ENCODE data around the gene SLC15A2.

SLC15A2 gene

GRCh38 chr3:121963608-121964007, 69.4 kb downstream of the SLC15A2 start:
- no peak overlapping the region for H3K27ac ChIP-seq (ENCODE audit: low read depth, low read length)
- H3K4me3 ChIP-seq (ENCODE audit: low read depth in 1 of 2, low read length in 2 of 2), result no peak overlapping the region
- no peak overlapping the region for H3K9ac ChIP-seq (ENCODE audit: low read length)
- no peaks in the 10 kb centered on the region for H3K36me3 ChIP-seq (ENCODE audit: insufficient read depth, low read length)
- no peaks in the 10 kb centered on the region for H3K4me1 ChIP-seq (ENCODE audit: insufficient read depth, low read length)
- H3K9me3 ChIP-seq (ENCODE audit: low read length), result no peaks in the 10 kb centered on the region
- no peaks in the 10 kb centered on the region for H3K27me3 ChIP-seq (ENCODE audit: control insufficient read depth in 1 of 2, insufficient read depth in 2 of 2, low read length in 2 of 2)

GRCh38 chr3:121969631-121970030, 75.4 kb downstream of the SLC15A2 start:
- Histone ChIP-seq H3K9me3 (ENCODE audit: low read length) (no peaks in the 10 kb centered on the region), H3K4me3 (ENCODE audit: low read depth in 1 of 2, low read length in 2 of 2) (no peak overlapping the region), H3K4me1 (ENCODE audit: insufficient read depth, low read length) (no peaks in the 10 kb centered on the region), H3K27ac (ENCODE audit: low read depth, low read length) (no peak overlapping the region), H3K36me3 (ENCODE audit: insufficient read depth, low read length) (no peaks in the 10 kb centered on the region), H3K27me3 (ENCODE audit: control insufficient read depth in 1 of 2, insufficient read depth in 2 of 2, low read length in 2 of 2) (no peaks in the 10 kb centered on the region), H3K9ac (ENCODE audit: low read length) (no peak overlapping the region)

GRCh38 chr3:121970047-121970446, 75.8 kb downstream of the SLC15A2 start:
- H3K27me3 ChIP-seq (ENCODE audit: control insufficient read depth in 1 of 2, insufficient read depth in 2 of 2, low read length in 2 of 2), result no peaks in the 10 kb centered on the region
- H3K36me3 ChIP-seq (ENCODE audit: insufficient read depth, low read length), result no peaks in the 10 kb centered on the region
- no peaks in the 10 kb centered on the region for H3K4me1 ChIP-seq (ENCODE audit: insufficient read depth, low read length)
- H3K9ac ChIP-seq (ENCODE audit: low read length), result no peak overlapping the region
- H3K4me3 ChIP-seq (ENCODE audit: low read depth in 1 of 2, low read length in 2 of 2), result no peak overlapping the region
- no peaks in the 10 kb centered on the region for H3K9me3 ChIP-seq (ENCODE audit: low read length)
- H3K27ac ChIP-seq (ENCODE audit: low read depth, low read length), result no peak overlapping the region

- Histone ChIP-seq H3K9ac (ENCODE audit: low read length) (no peak overlapping the region), H3K27me3 (ENCODE audit: control insufficient read depth in 1 of 2, insufficient read depth in 2 of 2, low read length in 2 of 2) (no peaks in the 10 kb centered on the region), H3K36me3 (ENCODE audit: insufficient read depth, low read length) (no peaks in the 10 kb centered on the region), H3K9me3 (ENCODE audit: low read length) (no peaks in the 10 kb centered on the region), H3K4me3 (ENCODE audit: low read depth in 1 of 2, low read length in 2 of 2) (no peak overlapping the region), H3K27ac (ENCODE audit: low read depth, low read length) (no peak overlapping the region), H3K4me1 (ENCODE audit: insufficient read depth, low read length) (no peaks in the 10 kb centered on the region)
These were observed 80.5 kb downstream of the SLC15A2 start for GRCh38 chr3:121974601-121975111.

GRCh38 chr3:121975702-121976302, 81.6 kb downstream of the SLC15A2 start:
- H3K36me3 ChIP-seq (ENCODE audit: insufficient read depth, low read length), result no peaks in the 10 kb centered on the region
- no peaks in the 10 kb centered on the region for H3K4me1 ChIP-seq (ENCODE audit: insufficient read depth, low read length)
- no peak overlapping the region for H3K4me3 ChIP-seq (ENCODE audit: low read depth in 1 of 2, low read length in 2 of 2)
- no peaks in the 10 kb centered on the region for H3K27me3 ChIP-seq (ENCODE audit: control insufficient read depth in 1 of 2, insufficient read depth in 2 of 2, low read length in 2 of 2)
- no peak overlapping the region for H3K27ac ChIP-seq (ENCODE audit: low read depth, low read length)
- H3K9me3 ChIP-seq (ENCODE audit: low read length), result no peaks in the 10 kb centered on the region
- no peak overlapping the region for H3K9ac ChIP-seq (ENCODE audit: low read length)

- H3K9me3 ChIP-seq (ENCODE audit: low read length), result no peaks in the 10 kb centered on the region
- H3K4me3 ChIP-seq (ENCODE audit: low read depth in 1 of 2, low read length in 2 of 2), result no peak overlapping the region
- no peaks in the 10 kb centered on the region for H3K4me1 ChIP-seq (ENCODE audit: insufficient read depth, low read length)
- H3K36me3 ChIP-seq (ENCODE audit: insufficient read depth, low read length), result no peaks in the 10 kb centered on the region
- no peak overlapping the region for H3K27ac ChIP-seq (ENCODE audit: low read depth, low read length)
- no peak overlapping the region for H3K9ac ChIP-seq (ENCODE audit: low read length)
- no peaks in the 10 kb centered on the region for H3K27me3 ChIP-seq (ENCODE audit: control insufficient read depth in 1 of 2, insufficient read depth in 2 of 2, low read length in 2 of 2)
These were observed 82.5 kb downstream of the SLC15A2 start for GRCh38 chr3:121976727-121977126.

- no peaks in the 10 kb centered on the region for H3K36me3 ChIP-seq (ENCODE audit: insufficient read depth, low read length)
- H3K9ac ChIP-seq (ENCODE audit: low read length), result no peak overlapping the region
- H3K4me3 ChIP-seq (ENCODE audit: low read depth in 1 of 2, low read length in 2 of 2), result no peak overlapping the region
- H3K27me3 ChIP-seq (ENCODE audit: control insufficient read depth in 1 of 2, insufficient read depth in 2 of 2, low read length in 2 of 2), result no peaks in the 10 kb centered on the region
- no peak overlapping the region for H3K27ac ChIP-seq (ENCODE audit: low read depth, low read length)
- H3K4me1 ChIP-seq (ENCODE audit: insufficient read depth, low read length), result no peaks in the 10 kb centered on the region
- H3K9me3 ChIP-seq (ENCODE audit: low read length), result no peaks in the 10 kb centered on the region
These were observed 85.0 kb downstream of the SLC15A2 start for GRCh38 chr3:121979246-121979645.

GRCh38 chr3:121979734-121980449, 85.7 kb downstream of the SLC15A2 start:
- H3K9me3 ChIP-seq (ENCODE audit: low read length), result no peaks in the 10 kb centered on the region

GRCh38 chr3:121980450-121980796, 86.2 kb downstream of the SLC15A2 start:
- H3K4me1 ChIP-seq (ENCODE audit: insufficient read depth, low read length), result no peaks in the 10 kb centered on the region
- no peak overlapping the region for H3K9ac ChIP-seq (ENCODE audit: low read length)
- no peaks in the 10 kb centered on the region for H3K27me3 ChIP-seq (ENCODE audit: control insufficient read depth in 1 of 2, insufficient read depth in 2 of 2, low read length in 2 of 2)
- no peaks in the 10 kb centered on the region for H3K36me3 ChIP-seq (ENCODE audit: insufficient read depth, low read length)
- no peaks in the 10 kb centered on the region for H3K9me3 ChIP-seq (ENCODE audit: low read length)
- H3K27ac ChIP-seq (ENCODE audit: low read depth, low read length), result no peak overlapping the region
- no peak overlapping the region for H3K4me3 ChIP-seq (ENCODE audit: low read depth in 1 of 2, low read length in 2 of 2)

More at GRCh38 chr3:121979734-121980449, 85.7 kb downstream of the SLC15A2 start:
- no peak overlapping the region for H3K27ac ChIP-seq (ENCODE audit: low read depth, low read length)
- H3K36me3 ChIP-seq (ENCODE audit: insufficient read depth, low read length), result no peaks in the 10 kb centered on the region
- H3K9ac ChIP-seq (ENCODE audit: low read length), result no peak overlapping the region
- no peaks in the 10 kb centered on the region for H3K27me3 ChIP-seq (ENCODE audit: control insufficient read depth in 1 of 2, insufficient read depth in 2 of 2, low read length in 2 of 2)
- no peaks in the 10 kb centered on the region for H3K4me1 ChIP-seq (ENCODE audit: insufficient read depth, low read length)
- H3K4me3 ChIP-seq (ENCODE audit: low read depth in 1 of 2, low read length in 2 of 2), result no peak overlapping the region

- no peak overlapping the region for H3K27ac ChIP-seq (ENCODE audit: low read depth, low read length)
- no peak overlapping the region for H3K4me3 ChIP-seq (ENCODE audit: low read depth in 1 of 2, low read length in 2 of 2)
- no peaks in the 10 kb centered on the region for H3K9me3 ChIP-seq (ENCODE audit: low read length)
- H3K27me3 ChIP-seq (ENCODE audit: control insufficient read depth in 1 of 2, insufficient read depth in 2 of 2, low read length in 2 of 2), result no peaks in the 10 kb centered on the region
- no peaks in the 10 kb centered on the region for H3K4me1 ChIP-seq (ENCODE audit: insufficient read depth, low read length)
- H3K9ac ChIP-seq (ENCODE audit: low read length), result no peak overlapping the region
- H3K36me3 ChIP-seq (ENCODE audit: insufficient read depth, low read length), result no peaks in the 10 kb centered on the region
These were observed 87.3 kb downstream of the SLC15A2 start for GRCh38 chr3:121981473-121981872.

- no peak overlapping the region for H3K4me3 ChIP-seq (ENCODE audit: low read depth in 1 of 2, low read length in 2 of 2)
- no peaks in the 10 kb centered on the region for H3K4me1 ChIP-seq (ENCODE audit: insufficient read depth, low read length)
- H3K27ac ChIP-seq (ENCODE audit: low read depth, low read length), result no peak overlapping the region
- no peaks in the 10 kb centered on the region for H3K9me3 ChIP-seq (ENCODE audit: low read length)
- H3K9ac ChIP-seq (ENCODE audit: low read length), result no peak overlapping the region
- no peaks in the 10 kb centered on the region for H3K36me3 ChIP-seq (ENCODE audit: insufficient read depth, low read length)
- H3K27me3 ChIP-seq (ENCODE audit: control insufficient read depth in 1 of 2, insufficient read depth in 2 of 2, low read length in 2 of 2), result no peaks in the 10 kb centered on the region
These were observed 91.6 kb downstream of the SLC15A2 start for GRCh38 chr3:121985846-121986245.

GRCh38 chr3:121988146-121988545, 93.9 kb downstream of the SLC15A2 start:
- H3K4me3 ChIP-seq (ENCODE audit: low read depth in 1 of 2, low read length in 2 of 2), result no peak overlapping the region
- H3K36me3 ChIP-seq (ENCODE audit: insufficient read depth, low read length), result no peaks in the 10 kb centered on the region
- H3K9me3 ChIP-seq (ENCODE audit: low read length), result no peaks in the 10 kb centered on the region
- H3K4me1 ChIP-seq (ENCODE audit: insufficient read depth, low read length), result no peaks in the 10 kb centered on the region
- H3K9ac ChIP-seq (ENCODE audit: low read length), result no peak overlapping the region
- H3K27me3 ChIP-seq (ENCODE audit: control insufficient read depth in 1 of 2, insufficient read depth in 2 of 2, low read length in 2 of 2), result no peaks in the 10 kb centered on the region
- no peak overlapping the region for H3K27ac ChIP-seq (ENCODE audit: low read depth, low read length)

Data from muscle layer of colon (tissue), 2 donors.